HEK293 (cell line): Measurements from ENCODE around the gene TECR.

ENCODE experiments used
- KLF1 ChIP-seq: fragments of 450-650 bp; formaldehyde crosslinking; IDR thresholded peaks from 2 replicates; pipeline ENCODE4 v1.5.1; 2016; ENCODE audit warnings: missing biosample characterization, missing genetic modification characterization
- KLF9 ChIP-seq: fragments of 450-650 bp; formaldehyde crosslinking; IDR thresholded peaks from 2 replicates; pipeline ENCODE4 v1.5.1; 2016; ENCODE audit warnings: missing biosample characterization, missing genetic modification characterization, low read depth
- MZF1 ChIP-seq: fragments of 450-650 bp; formaldehyde crosslinking; IDR thresholded peaks from 2 replicates; pipeline ENCODE4 v1.5.1; 2017; ENCODE audit warnings: missing biosample characterization, missing genetic modification characterization, borderline replicate concordance
- PBX3 ChIP-seq: sonication (generic); formaldehyde crosslinking; IDR thresholded peaks from 2 replicates; pipeline ENCODE4 v1.8.1; 2022; ENCODE audit warnings: mild to moderate bottlenecking, moderate library complexity, missing genetic modification reagents
- PRDM6 ChIP-seq: fragments of 450-650 bp; formaldehyde crosslinking; IDR thresholded peaks from 2 replicates; pipeline ENCODE4 v1.5.1; 2017; ENCODE audit warnings: missing biosample characterization, missing genetic modification characterization
- SP3 ChIP-seq: fragments of 450-650 bp; formaldehyde crosslinking; IDR thresholded peaks from 2 replicates; pipeline ENCODE4 v1.5.1; 2016; ENCODE audit warnings: missing biosample characterization, missing genetic modification characterization
- ZBTB17 ChIP-seq: fragments of 450-650 bp; formaldehyde crosslinking; IDR thresholded peaks from 2 replicates; pipeline ENCODE4 v1.5.1; 2016; ENCODE audit warnings: missing biosample characterization, missing genetic modification characterization
- ZBTB20 ChIP-seq: fragments of 450-650 bp; formaldehyde crosslinking; IDR thresholded peaks from 2 replicates; pipeline ENCODE4 v1.5.1; 2016; ENCODE audit warnings: missing biosample characterization, missing genetic modification characterization
- ZBTB7A ChIP-seq: fragments of 450-650 bp; formaldehyde crosslinking; IDR thresholded peaks from 2 replicates; pipeline ENCODE4 v1.5.1; 2016; ENCODE audit warnings: low read depth, missing biosample characterization, missing genetic modification characterization
- ZFHX2 ChIP-seq: fragments of 450-650 bp; formaldehyde crosslinking; conservative IDR thresholded peaks from 2 replicates; pipeline ENCODE4 v1.5.1; 2016; ENCODE audit warnings: missing biosample characterization, missing genetic modification characterization
- ZIC2 ChIP-seq: fragments of 450-650 bp; formaldehyde crosslinking; IDR thresholded peaks from 2 replicates; pipeline ENCODE4 v1.5.1; 2016; ENCODE audit warnings: missing biosample characterization, missing genetic modification characterization
- ZNF112 ChIP-seq: fragments of 450-650 bp; formaldehyde crosslinking; IDR thresholded peaks from 2 replicates; pipeline ENCODE4 v1.5.0; 2017; ENCODE audit warnings: missing biosample characterization, missing genetic modification characterization
- ZNF274 ChIP-seq, 2 experiments: fragments of 200-500 bp in 1 of 2; fragments of 450-650 bp in 1 of 2; sonication (Bioruptor generic) in 1 of 2; formaldehyde crosslinking in 1 of 2; IDR thresholded peaks; 2 replicates each; pipeline versions ENCODE4 v1.5.1 to v1.6.1; 2014 to 2016; ENCODE audit warnings: borderline replicate concordance in 1 of 2, inconsistent platforms in 1 of 2, low read length in 1 of 2, missing biosample characterization in 1 of 2, missing genetic modification characterization in 1 of 2
- ZNF341 ChIP-seq: fragments of 450-650 bp; formaldehyde crosslinking; IDR thresholded peaks from 2 replicates; pipeline ENCODE4; 2016; ENCODE audit warnings: low read depth, missing biosample characterization, missing genetic modification characterization
- ZNF473 ChIP-seq: fragments of 450-650 bp; formaldehyde crosslinking; IDR thresholded peaks from 2 replicates; pipeline ENCODE4 v1.5.1; 2017; ENCODE audit warnings: missing biosample characterization, missing genetic modification characterization
- ZNF548 ChIP-seq: fragments of 450-650 bp; formaldehyde crosslinking; IDR thresholded peaks from 2 replicates; pipeline ENCODE4 v1.5.1; 2016; ENCODE audit warnings: missing biosample characterization, missing genetic modification characterization
- ZNF585B ChIP-seq: fragments of 450-650 bp; formaldehyde crosslinking; IDR thresholded peaks from 2 replicates; pipeline ENCODE4 v1.5.1; 2016; ENCODE audit warnings: missing biosample characterization, missing genetic modification characterization
- ZNF768 ChIP-seq: fragments of 450-650 bp; formaldehyde crosslinking; IDR thresholded peaks from 2 replicates; pipeline ENCODE4 v1.5.1; 2018; ENCODE audit warnings: missing biosample characterization, mild to moderate bottlenecking, missing genetic modification characterization
- ZNF837 ChIP-seq: fragments of 450-650 bp; formaldehyde crosslinking; IDR thresholded peaks from 2 replicates; pipeline ENCODE4 v1.5.1; 2016; ENCODE audit warnings: missing biosample characterization, missing genetic modification characterization
- ZNF843 ChIP-seq: fragments of 450-650 bp; formaldehyde crosslinking; IDR thresholded peaks from 2 replicates; pipeline ENCODE4 v1.5.1; 2016; ENCODE audit warnings: missing biosample characterization, missing genetic modification characterization
- ZXDB ChIP-seq: fragments of 450-650 bp; formaldehyde crosslinking; IDR thresholded peaks from 2 replicates; pipeline ENCODE4 v1.5.1; 2016; ENCODE audit warnings: missing biosample characterization, missing genetic modification characterization
- TF ChIP-seq, protein P1 (sequence below): fragments of 450-650 bp; formaldehyde crosslinking; IDR thresholded peaks from 2 replicates; pipeline ENCODE4 v1.5.1; 2017; ENCODE audit warnings: missing biosample characterization, missing genetic modification characterization
- TF ChIP-seq, protein P2 (sequence below): fragments of 450-650 bp; formaldehyde crosslinking; IDR thresholded peaks from 2 replicates; pipeline ENCODE4 v1.5.1; 2016; ENCODE audit warnings: missing biosample characterization, missing genetic modification characterization
- TF ChIP-seq, protein P3 (sequence below): fragments of 450-650 bp; formaldehyde crosslinking; IDR thresholded peaks from 2 replicates; pipeline ENCODE4 v1.5.1; 2016; ENCODE audit warnings: missing biosample characterization, missing genetic modification characterization
- TF ChIP-seq, protein P4 (sequence below): fragments of 450-650 bp; formaldehyde crosslinking; optimal IDR thresholded peaks from 2 replicates; pipeline ENCODE3; 2016; ENCODE audit warnings: missing biosample characterization, mild to moderate bottlenecking, missing genetic modification characterization
- TF ChIP-seq, protein P5 (sequence below): fragments of 450-650 bp; formaldehyde crosslinking; IDR thresholded peaks from 2 replicates; pipeline ENCODE4 v1.5.1; 2016; ENCODE audit warnings: missing biosample characterization, missing genetic modification characterization

TECR gene

GRCh38 chr19:14496029-14496833, 33.2 kb upstream of the TECR start, which contains the start of gene GIPC1 (continued):
- TF ChIP-seq, protein P1, sequence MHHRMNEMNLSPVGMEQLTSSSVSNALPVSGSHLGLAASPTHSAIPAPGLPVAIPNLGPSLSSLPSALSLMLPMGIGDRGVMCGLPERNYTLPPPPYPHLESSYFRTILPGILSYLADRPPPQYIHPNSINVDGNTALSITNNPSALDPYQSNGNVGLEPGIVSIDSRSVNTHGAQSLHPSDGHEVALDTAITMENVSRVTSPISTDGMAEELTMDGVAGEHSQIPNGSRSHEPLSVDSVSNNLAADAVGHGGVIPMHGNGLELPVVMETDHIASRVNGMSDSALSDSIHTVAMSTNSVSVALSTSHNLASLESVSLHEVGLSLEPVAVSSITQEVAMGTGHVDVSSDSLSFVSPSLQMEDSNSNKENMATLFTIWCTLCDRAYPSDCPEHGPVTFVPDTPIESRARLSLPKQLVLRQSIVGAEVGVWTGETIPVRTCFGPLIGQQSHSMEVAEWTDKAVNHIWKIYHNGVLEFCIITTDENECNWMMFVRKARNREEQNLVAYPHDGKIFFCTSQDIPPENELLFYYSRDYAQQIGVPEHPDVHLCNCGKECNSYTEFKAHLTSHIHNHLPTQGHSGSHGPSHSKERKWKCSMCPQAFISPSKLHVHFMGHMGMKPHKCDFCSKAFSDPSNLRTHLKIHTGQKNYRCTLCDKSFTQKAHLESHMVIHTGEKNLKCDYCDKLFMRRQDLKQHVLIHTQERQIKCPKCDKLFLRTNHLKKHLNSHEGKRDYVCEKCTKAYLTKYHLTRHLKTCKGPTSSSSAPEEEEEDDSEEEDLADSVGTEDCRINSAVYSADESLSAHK = peak; percentile 17; the same call in 1 of the 2 replicates
- TF ChIP-seq ZNF341 (tag by site-specific recombination) (peak; percentile 100), ZNF112 (tag by site-specific recombination) (no peak), ZNF768 (tag by site-specific recombination) (no peak), PRDM6 (tag by site-specific recombination) (no peak), ZNF473 (tag by site-specific recombination) (no peak), ZNF548 (tag by site-specific recombination) (no peak), SP3 (tag by site-specific recombination) (peak; percentile 79), PBX3 (CRISPR knock-in tag) (no peak), ZXDB (tag by site-specific recombination) (peak; percentile 95), KLF9 (tag by site-specific recombination) (peak; percentile 64), ZNF837 (tag by site-specific recombination) (no peak), ZNF843 (0 out of 2 replicates have a peak, but pooled peaks have one; percentile 29), ZNF274 (IDR thresholded peaks at IDR 0.05; ENCODE audit: low read length) (no peak), ZNF274 (tag by site-specific recombination; IDR thresholded peaks at IDR 0.05; ENCODE audit: borderline replicate concordance) (no peak), ZBTB20 (tag by site-specific recombination) (peak; percentile 81; the same call in 1 of the 2 replicates), ZFHX2 (tag by site-specific recombination) (peak; percentile 12; the same call in 1 of the 2 replicates), ZNF585B (tag by site-specific recombination) (no peak), KLF1 (tag by site-specific recombination) (peak; percentile 61), ZIC2 (tag by site-specific recombination) (peak; percentile 47; the same call in 1 of the 2 replicates), ZBTB7A (tag by site-specific recombination) (0 out of 2 replicates have a peak, but pooled peaks have one; percentile 63), MZF1 (no peak), ZBTB17 (tag by site-specific recombination) (peak; percentile 72)
- TF ChIP-seq, protein P2, sequence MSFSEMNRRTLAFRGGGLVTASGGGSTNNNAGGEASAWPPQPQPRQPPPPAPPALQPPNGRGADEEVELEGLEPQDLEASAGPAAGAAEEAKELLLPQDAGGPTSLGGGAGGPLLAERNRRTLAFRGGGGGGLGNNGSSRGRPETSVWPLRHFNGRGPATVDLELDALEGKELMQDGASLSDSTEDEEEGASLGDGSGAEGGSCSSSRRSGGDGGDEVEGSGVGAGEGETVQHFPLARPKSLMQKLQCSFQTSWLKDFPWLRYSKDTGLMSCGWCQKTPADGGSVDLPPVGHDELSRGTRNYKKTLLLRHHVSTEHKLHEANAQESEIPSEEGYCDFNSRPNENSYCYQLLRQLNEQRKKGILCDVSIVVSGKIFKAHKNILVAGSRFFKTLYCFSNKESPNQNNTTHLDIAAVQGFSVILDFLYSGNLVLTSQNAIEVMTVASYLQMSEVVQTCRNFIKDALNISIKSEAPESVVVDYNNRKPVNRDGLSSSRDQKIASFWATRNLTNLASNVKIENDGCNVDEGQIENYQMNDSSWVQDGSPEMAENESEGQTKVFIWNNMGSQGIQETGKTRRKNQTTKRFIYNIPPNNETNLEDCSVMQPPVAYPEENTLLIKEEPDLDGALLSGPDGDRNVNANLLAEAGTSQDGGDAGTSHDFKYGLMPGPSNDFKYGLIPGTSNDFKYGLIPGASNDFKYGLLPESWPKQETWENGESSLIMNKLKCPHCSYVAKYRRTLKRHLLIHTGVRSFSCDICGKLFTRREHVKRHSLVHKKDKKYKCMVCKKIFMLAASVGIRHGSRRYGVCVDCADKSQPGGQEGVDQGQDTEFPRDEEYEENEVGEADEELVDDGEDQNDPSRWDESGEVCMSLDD (tag by site-specific recombination) = peak; percentile 70
- TF ChIP-seq, protein P3, sequence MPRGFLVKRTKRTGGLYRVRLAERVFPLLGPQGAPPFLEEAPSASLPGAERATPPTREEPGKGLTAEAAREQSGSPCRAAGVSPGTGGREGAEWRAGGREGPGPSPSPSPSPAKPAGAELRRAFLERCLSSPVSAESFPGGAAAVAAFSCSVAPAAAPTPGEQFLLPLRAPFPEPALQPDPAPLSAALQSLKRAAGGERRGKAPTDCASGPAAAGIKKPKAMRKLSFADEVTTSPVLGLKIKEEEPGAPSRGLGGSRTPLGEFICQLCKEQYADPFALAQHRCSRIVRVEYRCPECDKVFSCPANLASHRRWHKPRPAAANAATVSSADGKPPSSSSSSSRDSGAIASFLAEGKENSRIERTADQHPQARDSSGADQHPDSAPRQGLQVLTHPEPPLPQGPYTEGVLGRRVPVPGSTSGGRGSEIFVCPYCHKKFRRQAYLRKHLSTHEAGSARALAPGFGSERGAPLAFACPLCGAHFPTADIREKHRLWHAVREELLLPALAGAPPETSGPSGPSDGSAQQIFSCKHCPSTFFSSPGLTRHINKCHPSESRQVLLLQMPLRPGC (tag by site-specific recombination) = peak; percentile 97
- TF ChIP-seq, protein P4, sequence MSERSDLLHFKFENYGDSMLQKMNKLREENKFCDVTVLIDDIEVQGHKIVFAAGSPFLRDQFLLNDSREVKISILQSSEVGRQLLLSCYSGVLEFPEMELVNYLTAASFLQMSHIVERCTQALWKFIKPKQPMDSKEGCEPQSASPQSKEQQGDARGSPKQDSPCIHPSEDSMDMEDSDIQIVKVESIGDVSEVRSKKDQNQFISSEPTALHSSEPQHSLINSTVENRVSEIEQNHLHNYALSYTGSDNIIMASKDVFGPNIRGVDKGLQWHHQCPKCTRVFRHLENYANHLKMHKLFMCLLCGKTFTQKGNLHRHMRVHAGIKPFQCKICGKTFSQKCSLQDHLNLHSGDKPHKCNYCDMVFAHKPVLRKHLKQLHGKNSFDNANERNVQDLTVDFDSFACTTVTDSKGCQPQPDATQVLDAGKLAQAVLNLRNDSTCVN (tag by site-specific recombination) = peak; percentile 57
- TF ChIP-seq, protein P5, sequence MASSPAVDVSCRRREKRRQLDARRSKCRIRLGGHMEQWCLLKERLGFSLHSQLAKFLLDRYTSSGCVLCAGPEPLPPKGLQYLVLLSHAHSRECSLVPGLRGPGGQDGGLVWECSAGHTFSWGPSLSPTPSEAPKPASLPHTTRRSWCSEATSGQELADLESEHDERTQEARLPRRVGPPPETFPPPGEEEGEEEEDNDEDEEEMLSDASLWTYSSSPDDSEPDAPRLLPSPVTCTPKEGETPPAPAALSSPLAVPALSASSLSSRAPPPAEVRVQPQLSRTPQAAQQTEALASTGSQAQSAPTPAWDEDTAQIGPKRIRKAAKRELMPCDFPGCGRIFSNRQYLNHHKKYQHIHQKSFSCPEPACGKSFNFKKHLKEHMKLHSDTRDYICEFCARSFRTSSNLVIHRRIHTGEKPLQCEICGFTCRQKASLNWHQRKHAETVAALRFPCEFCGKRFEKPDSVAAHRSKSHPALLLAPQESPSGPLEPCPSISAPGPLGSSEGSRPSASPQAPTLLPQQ = peak; percentile 96
